ENCODE measurements around the gene PLA2G2F. TPM values are rescaled to one million over a fixed set of nuclear protein-coding genes. Genes with fewer than 3 reads are reported as not detected.
A peak's percentile ranks its signal among the peaks of the same experiment; 100 is the strongest.

The PLA2G2F gene
- total and polyA plus RNA-seq, 2 of the 13 experiments (the other 11 are each of a cell fraction or from before 2014, with no cell fraction given), result not detected

DNA sequence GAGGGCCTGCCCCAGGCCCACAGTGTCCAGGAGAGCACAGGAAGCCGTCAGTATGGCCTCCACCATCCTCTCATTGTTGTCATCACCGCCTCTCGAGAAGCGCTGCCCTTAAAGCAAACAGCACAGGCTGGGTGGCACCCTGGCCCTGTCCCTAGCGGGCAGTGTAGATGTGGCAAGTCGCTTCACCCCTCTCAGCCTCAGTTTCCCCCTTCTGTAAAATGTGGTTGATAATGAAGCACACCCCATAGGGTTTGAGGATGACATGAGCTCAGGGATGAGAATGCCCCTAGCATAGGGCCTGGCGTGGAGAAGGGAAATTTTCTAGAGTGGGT lies 13.4 kb downstream of the PLA2G2F start (continued):
- TF ChIP-seq ZBTB3 (CRISPR knock-in tag; IDR thresholded peaks at IDR 0.05; ENCODE audit: borderline replicate concordance, low read depth) (no peak), KDM2A (CRISPR knock-in tag; IDR thresholded peaks at IDR 0.05; ENCODE audit: borderline replicate concordance, low read depth) (no peak), ZNF670 (CRISPR knock-in tag; IDR thresholded peaks at IDR 0.05; ENCODE audit: borderline replicate concordance) (no peak), NFATC3 (CRISPR knock-in tag; IDR thresholded peaks at IDR 0.05) (no peak), SRSF1 (optimal IDR thresholded peaks at IDR 0.05; ENCODE audit: low read depth, low read length) (no peak), TOE1 (CRISPR knock-in tag; IDR thresholded peaks at IDR 0.05) (no peak), SCMH1 (CRISPR knock-in tag; IDR thresholded peaks at IDR 0.05; ENCODE audit: borderline replicate concordance) (no peak), MLLT10 (CRISPR knock-in tag; IDR thresholded peaks at IDR 0.05) (no peak), PAWR (CRISPR knock-in tag; IDR thresholded peaks at IDR 0.05; ENCODE audit: borderline replicate concordance) (no peak), ZNF224 (CRISPR knock-in tag; IDR thresholded peaks at IDR 0.05) (0 out of 2 replicates have a peak, but pooled peaks have one; percentile 58), HDAC1 (CRISPR knock-in tag; IDR thresholded peaks at IDR 0.05) (no peak), ZNF292 (CRISPR knock-in tag; IDR thresholded peaks at IDR 0.05; ENCODE audit: borderline replicate concordance, low read depth) (no peak), THYN1 (CRISPR knock-in tag; IDR thresholded peaks at IDR 0.05; ENCODE audit: borderline replicate concordance, low read depth) (no peak)
- TF ChIP-seq, protein P1, sequence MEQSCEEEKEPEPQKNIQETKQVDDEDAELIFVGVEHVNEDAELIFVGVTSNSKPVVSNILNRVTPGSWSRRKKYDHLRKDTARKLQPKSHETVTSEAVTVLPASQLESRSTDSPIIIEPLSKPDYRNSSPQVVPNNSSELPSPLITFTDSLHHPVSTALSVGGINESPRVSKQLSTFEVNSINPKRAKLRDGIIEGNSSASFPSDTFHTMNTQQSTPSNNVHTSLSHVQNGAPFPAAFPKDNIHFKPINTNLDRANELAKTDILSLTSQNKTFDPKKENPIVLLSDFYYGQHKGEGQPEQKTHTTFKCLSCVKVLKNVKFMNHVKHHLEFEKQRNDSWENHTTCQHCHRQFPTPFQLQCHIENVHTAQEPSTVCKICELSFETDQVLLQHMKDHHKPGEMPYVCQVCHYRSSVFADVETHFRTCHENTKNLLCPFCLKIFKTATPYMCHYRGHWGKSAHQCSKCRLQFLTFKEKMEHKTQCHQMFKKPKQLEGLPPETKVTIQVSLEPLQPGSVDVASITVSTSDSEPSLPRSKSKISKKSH (CRISPR knock-in tag; IDR thresholded peaks at IDR 0.05; ENCODE audit: borderline replicate concordance), result 0 out of 2 replicates have a peak, but pooled peaks have one; percentile 1
- TF ChIP-seq, protein P2, sequence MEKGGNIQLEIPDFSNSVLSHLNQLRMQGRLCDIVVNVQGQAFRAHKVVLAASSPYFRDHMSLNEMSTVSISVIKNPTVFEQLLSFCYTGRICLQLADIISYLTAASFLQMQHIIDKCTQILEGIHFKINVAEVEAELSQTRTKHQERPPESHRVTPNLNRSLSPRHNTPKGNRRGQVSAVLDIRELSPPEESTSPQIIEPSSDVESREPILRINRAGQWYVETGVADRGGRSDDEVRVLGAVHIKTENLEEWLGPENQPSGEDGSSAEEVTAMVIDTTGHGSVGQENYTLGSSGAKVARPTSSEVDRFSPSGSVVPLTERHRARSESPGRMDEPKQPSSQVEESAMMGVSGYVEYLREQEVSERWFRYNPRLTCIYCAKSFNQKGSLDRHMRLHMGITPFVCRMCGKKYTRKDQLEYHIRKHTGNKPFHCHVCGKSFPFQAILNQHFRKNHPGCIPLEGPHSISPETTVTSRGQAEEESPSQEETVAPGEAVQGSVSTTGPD (CRISPR knock-in tag; IDR thresholded peaks at IDR 0.05), result no peak
- TF ChIP-seq, protein P3, sequence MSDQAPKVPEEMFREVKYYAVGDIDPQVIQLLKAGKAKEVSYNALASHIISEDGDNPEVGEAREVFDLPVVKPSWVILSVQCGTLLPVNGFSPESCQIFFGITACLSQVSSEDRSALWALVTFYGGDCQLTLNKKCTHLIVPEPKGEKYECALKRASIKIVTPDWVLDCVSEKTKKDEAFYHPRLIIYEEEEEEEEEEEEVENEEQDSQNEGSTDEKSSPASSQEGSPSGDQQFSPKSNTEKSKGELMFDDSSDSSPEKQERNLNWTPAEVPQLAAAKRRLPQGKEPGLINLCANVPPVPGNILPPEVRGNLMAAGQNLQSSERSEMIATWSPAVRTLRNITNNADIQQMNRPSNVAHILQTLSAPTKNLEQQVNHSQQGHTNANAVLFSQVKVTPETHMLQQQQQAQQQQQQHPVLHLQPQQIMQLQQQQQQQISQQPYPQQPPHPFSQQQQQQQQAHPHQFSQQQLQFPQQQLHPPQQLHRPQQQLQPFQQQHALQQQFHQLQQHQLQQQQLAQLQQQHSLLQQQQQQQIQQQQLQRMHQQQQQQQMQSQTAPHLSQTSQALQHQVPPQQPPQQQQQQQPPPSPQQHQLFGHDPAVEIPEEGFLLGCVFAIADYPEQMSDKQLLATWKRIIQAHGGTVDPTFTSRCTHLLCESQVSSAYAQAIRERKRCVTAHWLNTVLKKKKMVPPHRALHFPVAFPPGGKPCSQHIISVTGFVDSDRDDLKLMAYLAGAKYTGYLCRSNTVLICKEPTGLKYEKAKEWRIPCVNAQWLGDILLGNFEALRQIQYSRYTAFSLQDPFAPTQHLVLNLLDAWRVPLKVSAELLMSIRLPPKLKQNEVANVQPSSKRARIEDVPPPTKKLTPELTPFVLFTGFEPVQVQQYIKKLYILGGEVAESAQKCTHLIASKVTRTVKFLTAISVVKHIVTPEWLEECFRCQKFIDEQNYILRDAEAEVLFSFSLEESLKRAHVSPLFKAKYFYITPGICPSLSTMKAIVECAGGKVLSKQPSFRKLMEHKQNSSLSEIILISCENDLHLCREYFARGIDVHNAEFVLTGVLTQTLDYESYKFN (CRISPR knock-in tag; conservative IDR thresholded peaks at IDR 0.05), result no peak
- TF ChIP-seq, protein P4, sequence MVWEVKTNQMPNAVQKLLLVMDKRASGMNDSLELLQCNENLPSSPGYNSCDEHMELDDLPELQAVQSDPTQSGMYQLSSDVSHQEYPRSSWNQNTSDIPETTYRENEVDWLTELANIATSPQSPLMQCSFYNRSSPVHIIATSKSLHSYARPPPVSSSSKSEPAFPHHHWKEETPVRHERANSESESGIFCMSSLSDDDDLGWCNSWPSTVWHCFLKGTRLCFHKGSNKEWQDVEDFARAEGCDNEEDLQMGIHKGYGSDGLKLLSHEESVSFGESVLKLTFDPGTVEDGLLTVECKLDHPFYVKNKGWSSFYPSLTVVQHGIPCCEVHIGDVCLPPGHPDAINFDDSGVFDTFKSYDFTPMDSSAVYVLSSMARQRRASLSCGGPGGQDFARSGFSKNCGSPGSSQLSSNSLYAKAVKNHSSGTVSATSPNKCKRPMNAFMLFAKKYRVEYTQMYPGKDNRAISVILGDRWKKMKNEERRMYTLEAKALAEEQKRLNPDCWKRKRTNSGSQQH (CRISPR knock-in tag; IDR thresholded peaks at IDR 0.05; ENCODE audit: low read depth), result 0 out of 2 replicates have a peak, but pooled peaks have one; percentile 21
- TF ChIP-seq, protein P5, sequence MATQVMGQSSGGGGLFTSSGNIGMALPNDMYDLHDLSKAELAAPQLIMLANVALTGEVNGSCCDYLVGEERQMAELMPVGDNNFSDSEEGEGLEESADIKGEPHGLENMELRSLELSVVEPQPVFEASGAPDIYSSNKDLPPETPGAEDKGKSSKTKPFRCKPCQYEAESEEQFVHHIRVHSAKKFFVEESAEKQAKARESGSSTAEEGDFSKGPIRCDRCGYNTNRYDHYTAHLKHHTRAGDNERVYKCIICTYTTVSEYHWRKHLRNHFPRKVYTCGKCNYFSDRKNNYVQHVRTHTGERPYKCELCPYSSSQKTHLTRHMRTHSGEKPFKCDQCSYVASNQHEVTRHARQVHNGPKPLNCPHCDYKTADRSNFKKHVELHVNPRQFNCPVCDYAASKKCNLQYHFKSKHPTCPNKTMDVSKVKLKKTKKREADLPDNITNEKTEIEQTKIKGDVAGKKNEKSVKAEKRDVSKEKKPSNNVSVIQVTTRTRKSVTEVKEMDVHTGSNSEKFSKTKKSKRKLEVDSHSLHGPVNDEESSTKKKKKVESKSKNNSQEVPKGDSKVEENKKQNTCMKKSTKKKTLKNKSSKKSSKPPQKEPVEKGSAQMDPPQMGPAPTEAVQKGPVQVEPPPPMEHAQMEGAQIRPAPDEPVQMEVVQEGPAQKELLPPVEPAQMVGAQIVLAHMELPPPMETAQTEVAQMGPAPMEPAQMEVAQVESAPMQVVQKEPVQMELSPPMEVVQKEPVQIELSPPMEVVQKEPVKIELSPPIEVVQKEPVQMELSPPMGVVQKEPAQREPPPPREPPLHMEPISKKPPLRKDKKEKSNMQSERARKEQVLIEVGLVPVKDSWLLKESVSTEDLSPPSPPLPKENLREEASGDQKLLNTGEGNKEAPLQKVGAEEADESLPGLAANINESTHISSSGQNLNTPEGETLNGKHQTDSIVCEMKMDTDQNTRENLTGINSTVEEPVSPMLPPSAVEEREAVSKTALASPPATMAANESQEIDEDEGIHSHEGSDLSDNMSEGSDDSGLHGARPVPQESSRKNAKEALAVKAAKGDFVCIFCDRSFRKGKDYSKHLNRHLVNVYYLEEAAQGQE (IDR thresholded peaks at IDR 0.05; ENCODE audit: borderline replicate concordance in 1 of 2, low read depth in 1 of 2, low read length in 2 of 2), result no peak
